ENCODE results near the gene KSR1.
A peak's percentile ranks its signal among the peaks of the same experiment; 100 is the strongest.

KSR1 gene

GRCh38 chr17:27596566-27597187 is 140.4 kb downstream of the KSR1 start:
- in situ Hi-C loops (cut with HindIII; ENCODE audit: low pct_ligation_motif_present, low sequenced_read_pairs), result no loop called here

GRCh38 chr17:27597188-27597580 is 140.9 kb downstream of the KSR1 start:
- TF ChIP-seq, protein P1, sequence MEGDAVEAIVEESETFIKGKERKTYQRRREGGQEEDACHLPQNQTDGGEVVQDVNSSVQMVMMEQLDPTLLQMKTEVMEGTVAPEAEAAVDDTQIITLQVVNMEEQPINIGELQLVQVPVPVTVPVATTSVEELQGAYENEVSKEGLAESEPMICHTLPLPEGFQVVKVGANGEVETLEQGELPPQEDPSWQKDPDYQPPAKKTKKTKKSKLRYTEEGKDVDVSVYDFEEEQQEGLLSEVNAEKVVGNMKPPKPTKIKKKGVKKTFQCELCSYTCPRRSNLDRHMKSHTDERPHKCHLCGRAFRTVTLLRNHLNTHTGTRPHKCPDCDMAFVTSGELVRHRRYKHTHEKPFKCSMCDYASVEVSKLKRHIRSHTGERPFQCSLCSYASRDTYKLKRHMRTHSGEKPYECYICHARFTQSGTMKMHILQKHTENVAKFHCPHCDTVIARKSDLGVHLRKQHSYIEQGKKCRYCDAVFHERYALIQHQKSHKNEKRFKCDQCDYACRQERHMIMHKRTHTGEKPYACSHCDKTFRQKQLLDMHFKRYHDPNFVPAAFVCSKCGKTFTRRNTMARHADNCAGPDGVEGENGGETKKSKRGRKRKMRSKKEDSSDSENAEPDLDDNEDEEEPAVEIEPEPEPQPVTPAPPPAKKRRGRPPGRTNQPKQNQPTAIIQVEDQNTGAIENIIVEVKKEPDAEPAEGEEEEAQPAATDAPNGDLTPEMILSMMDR (IDR thresholded peaks at IDR 0.05; ENCODE audit: low read depth, low read length, missing control alignments), result no peak
- peaks cover 71% of the 10 kb centered on the region for H3K36me3 ChIP-seq (replicated peaks)
- H3K4me3 ChIP-seq (ENCODE audit: low read depth, low read length), result no peak overlapping the region
- no peak overlapping the region for H3K27ac ChIP-seq
- no peaks in the 10 kb centered on the region for H3K27me3 ChIP-seq (replicated peaks)
- DNase-seq, result no peak
- in situ Hi-C loops (cut with HindIII; ENCODE audit: low pct_ligation_motif_present, low sequenced_read_pairs), result no loop called here

More at GRCh38 chr17:27596566-27597187, 140.4 kb downstream of the KSR1 start:
- DNase-seq, result no peak
- Histone ChIP-seq H3K27ac (no peak overlapping the region), H3K4me3 (ENCODE audit: low read depth, low read length) (no peak overlapping the region), H3K27me3 (replicated peaks) (no peaks in the 10 kb centered on the region), H3K36me3 (replicated peaks) (peaks cover 73% of the 10 kb centered on the region)
- TF ChIP-seq, protein P1 (IDR thresholded peaks at IDR 0.05; ENCODE audit: low read depth, low read length, missing control alignments), result no peak

GRCh38 chr17:27597783-27598320 is 141.6 kb downstream of the KSR1 start:
- in situ Hi-C loops (cut with HindIII; ENCODE audit: low pct_ligation_motif_present, low sequenced_read_pairs), result no loop called here
- DNase-seq, result no peak
- H3K27ac ChIP-seq, result no peak overlapping the region
- TF ChIP-seq, protein P1 (IDR thresholded peaks at IDR 0.05; ENCODE audit: low read depth, low read length, missing control alignments), result no peak
- no peak overlapping the region for H3K4me3 ChIP-seq (ENCODE audit: low read depth, low read length)
- H3K36me3 ChIP-seq (replicated peaks), result peaks cover 68% of the 10 kb centered on the region
- no peaks in the 10 kb centered on the region for H3K27me3 ChIP-seq (replicated peaks)

DNA sequence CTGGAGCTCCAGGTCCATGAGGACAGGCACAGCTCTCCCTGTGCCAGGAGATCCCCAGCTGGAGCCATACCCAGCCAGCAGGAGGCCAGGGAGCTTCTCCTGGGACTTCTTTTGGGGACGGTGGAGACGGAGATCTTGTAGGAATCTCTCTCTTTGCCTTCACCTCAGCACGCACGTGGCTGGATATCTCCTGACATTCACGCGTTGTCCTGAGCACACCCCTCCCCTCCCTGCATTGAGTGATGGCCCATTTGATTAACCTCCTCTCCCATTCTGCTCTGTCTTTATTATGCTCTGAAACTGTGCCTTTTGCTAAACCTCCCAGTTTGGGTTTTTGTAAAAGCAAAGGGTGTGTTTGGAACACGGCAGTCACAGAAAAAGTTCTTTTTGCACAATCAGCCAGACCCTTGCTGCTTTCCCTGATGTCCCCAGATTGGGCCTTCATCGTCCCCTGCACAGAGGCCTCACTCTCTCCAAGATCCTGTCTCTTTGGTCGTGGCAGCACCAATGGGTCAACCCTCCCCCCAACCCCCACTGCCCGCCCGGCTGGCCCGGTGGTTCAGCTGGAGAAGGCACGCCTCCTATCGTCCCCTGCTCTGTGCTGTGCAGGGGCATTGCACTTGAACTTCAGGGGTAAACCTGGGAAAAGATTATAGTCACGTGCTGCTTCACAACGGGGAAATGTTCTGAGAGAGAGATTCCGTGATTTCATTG is 142.2 kb downstream of the KSR1 start:
- no peak for DNase-seq
- Histone ChIP-seq H3K36me3 (replicated peaks) (peaks cover 63% of the 10 kb centered on the region), H3K27ac (no peak overlapping the region), H3K4me3 (ENCODE audit: low read depth, low read length) (no peak overlapping the region), H3K27me3 (replicated peaks) (no peaks in the 10 kb centered on the region)
- TF ChIP-seq, protein P1 (IDR thresholded peaks at IDR 0.05; ENCODE audit: low read depth, low read length, missing control alignments), result peak; percentile 15
- in situ Hi-C loops (cut with HindIII; ENCODE audit: low pct_ligation_motif_present, low sequenced_read_pairs), result no loop called here

GRCh38 chr17:27600471-27600870 is 144.2 kb downstream of the KSR1 start:
- no peak overlapping the region for H3K27ac ChIP-seq
- in situ Hi-C loops (cut with HindIII; ENCODE audit: low pct_ligation_motif_present, low sequenced_read_pairs), result no loop called here
- no peak for DNase-seq
- no peaks in the 10 kb centered on the region for H3K27me3 ChIP-seq (replicated peaks)
- H3K4me3 ChIP-seq (ENCODE audit: low read depth, low read length), result no peak overlapping the region
- peaks cover 68% of the 10 kb centered on the region for H3K36me3 ChIP-seq (replicated peaks)
- TF ChIP-seq, protein P1 (IDR thresholded peaks at IDR 0.05; ENCODE audit: low read depth, low read length, missing control alignments), result no peak
